Keratinocyte (primary cell): ENCODE data around the gene CHPF.

Experiments
- CTCF ChIP-seq, 3 experiments: IDR thresholded peaks in 1 of 3; conservative IDR thresholded peaks in 1 of 3; optimal IDR thresholded peaks in 1 of 3; 2 replicates in 2 of 3; 3 replicates in 1 of 3; pipeline versions ENCODE3 to v1.5.1; 2011; ENCODE audit warnings: low read length in 3 of 3, mild to moderate bottlenecking in 3 of 3, moderate library complexity in 2 of 3, control low read depth in 1 of 3, inconsistent platforms in 1 of 3; ENCODE audit not compliant: insufficient read depth in 2 of 3; ENCODE audit errors: extremely low read depth in 1 of 3
- EZH2 ChIP-seq: IDR thresholded peaks from one replicate; pipeline ENCODE4 v1.6.1; 2012; ENCODE audit warnings: inconsistent platforms, mild to moderate bottlenecking, low read length, moderate library complexity

GRCh38 chr2:219512524-219513216 is 30.9 kb downstream of the CHPF start:
- TF ChIP-seq CTCF (optimal IDR thresholded peaks at IDR 0.05 in 1 of 3, IDR thresholded peaks at IDR 0.05 in 1 of 3, conservative IDR thresholded peaks at IDR 0.05 in 1 of 3; ENCODE audit: extremely low read depth in 1 of 3, insufficient read depth in 2 of 3, low read length in 3 of 3) (no peak), EZH2 (peak; percentile 75)
